ENCODE data around the gene LRRC10B. TPM values are rescaled to one million over a fixed set of nuclear protein-coding genes. Genes with fewer than 3 reads are reported as not detected.

Gene LRRC10B
- total and polyA plus RNA-seq, 2 donors from 2014 or later = 1.0 to 2.9 TPM

DNA sequence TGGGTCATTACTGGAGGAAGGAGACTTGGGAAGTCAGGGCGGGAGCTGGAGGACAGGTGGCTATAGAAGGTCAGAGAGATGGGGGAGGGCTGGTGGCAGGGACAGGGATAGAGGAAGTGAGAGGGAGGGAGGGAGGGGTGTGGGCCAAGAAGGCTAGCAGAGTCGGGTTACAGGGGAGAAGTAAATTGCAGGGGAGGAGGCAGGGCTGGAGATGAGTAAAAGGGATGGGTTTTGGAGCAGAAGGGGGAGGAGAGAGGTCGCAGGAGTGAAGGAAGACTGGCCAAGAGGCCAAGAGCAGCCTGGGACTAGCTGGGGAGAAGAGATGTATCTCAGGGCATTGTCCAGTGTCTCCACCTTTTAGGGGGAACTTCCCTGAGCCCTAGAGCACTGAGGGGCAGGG is 33.0 kb downstream of the LRRC10B start:
- no peak overlapping the region for H3K4me3 ChIP-seq (ENCODE audit: low read length in 3 of 3)
- H3K36me3 ChIP-seq (ENCODE audit: control insufficient read depth in 2 of 3, insufficient read depth in 3 of 3, low read length in 3 of 3) = no peaks in the 10 kb centered on the region
- DNase-seq (peak in 3 of 5 donors; percentile 64 to 77 (median 69)), FAIRE-seq (no peak)
- no peaks in the 10 kb centered on the region for H3K4me1 ChIP-seq (ENCODE audit: control insufficient read depth in 2 of 3, insufficient read depth in 2 of 3, low read depth in 1 of 3, low read length in 3 of 3)
- TF ChIP-seq CTCF (IDR thresholded peaks at IDR 0.05; ENCODE audit: borderline replicate concordance, extremely low read depth, insufficient read depth) = no peak
- H3K27me3 ChIP-seq (ENCODE audit: control insufficient read depth, insufficient read depth, low read length) = no peaks in the 10 kb centered on the region
- H3K27ac ChIP-seq (ENCODE audit: low read depth in 2 of 2, low read length in 2 of 2) = no peak overlapping the region
- H3K9me3 ChIP-seq (ENCODE audit: control insufficient read depth in 2 of 3, insufficient read depth in 1 of 3, low read length in 3 of 3) = no peaks in the 10 kb centered on the region
- H3K9ac ChIP-seq (ENCODE audit: low read length in 3 of 3) = no peak overlapping the region
- intact Hi-C loops (cut with DNase I) = no loop called here

GRCh38 chr11:61542024-61542461 is 33.5 kb downstream of the LRRC10B start:
- intact Hi-C loops (cut with DNase I) = no loop called here
- no peak for FAIRE-seq
- H3K9ac ChIP-seq (ENCODE audit: low read length in 3 of 3) = no peak overlapping the region
- peak in 1 of 5 donors; percentile 26 for DNase-seq
- TF ChIP-seq CTCF (IDR thresholded peaks at IDR 0.05; ENCODE audit: borderline replicate concordance, extremely low read depth, insufficient read depth) = no peak
- H3K27ac ChIP-seq (ENCODE audit: low read depth in 2 of 2, low read length in 2 of 2) = no peak overlapping the region
- no peak overlapping the region for H3K4me3 ChIP-seq (ENCODE audit: low read length in 3 of 3)
- H3K4me1 ChIP-seq (ENCODE audit: control insufficient read depth in 2 of 3, insufficient read depth in 2 of 3, low read depth in 1 of 3, low read length in 3 of 3) = no peaks in the 10 kb centered on the region
- H3K9me3 ChIP-seq (ENCODE audit: control insufficient read depth in 2 of 3, insufficient read depth in 1 of 3, low read length in 3 of 3) = no peaks in the 10 kb centered on the region
- no peaks in the 10 kb centered on the region for H3K27me3 ChIP-seq (ENCODE audit: control insufficient read depth, insufficient read depth, low read length)
- H3K36me3 ChIP-seq (ENCODE audit: control insufficient read depth in 2 of 3, insufficient read depth in 3 of 3, low read length in 3 of 3) = no peaks in the 10 kb centered on the region

- DNase-seq (no peak), FAIRE-seq (no peak)
- H3K36me3 ChIP-seq (ENCODE audit: control insufficient read depth in 2 of 3, insufficient read depth in 3 of 3, low read length in 3 of 3) = no peaks in the 10 kb centered on the region
- no peak overlapping the region for H3K27ac ChIP-seq (ENCODE audit: low read depth in 2 of 2, low read length in 2 of 2)
- intact Hi-C loops (cut with DNase I) = no loop called here
- no peaks in the 10 kb centered on the region for H3K9me3 ChIP-seq (ENCODE audit: control insufficient read depth in 2 of 3, insufficient read depth in 1 of 3, low read length in 3 of 3)
- H3K4me1 ChIP-seq (ENCODE audit: control insufficient read depth in 2 of 3, insufficient read depth in 2 of 3, low read depth in 1 of 3, low read length in 3 of 3) = no peaks in the 10 kb centered on the region
- TF ChIP-seq CTCF (IDR thresholded peaks at IDR 0.05; ENCODE audit: borderline replicate concordance, extremely low read depth, insufficient read depth) = no peak
- H3K9ac ChIP-seq (ENCODE audit: low read length in 3 of 3) = no peak overlapping the region
- no peak overlapping the region for H3K4me3 ChIP-seq (ENCODE audit: low read length in 3 of 3)
- H3K27me3 ChIP-seq (ENCODE audit: control insufficient read depth, insufficient read depth, low read length) = no peaks in the 10 kb centered on the region
Observed at GRCh38 chr11:61542705-61543104, 34.2 kb downstream of the LRRC10B start.

Measured in kidney (tissue), 14 donors.